Karpas-422 (cell line): ENCODE data around the gene COL24A1. TPM values are rescaled to one million over a fixed set of nuclear protein-coding genes. Genes with fewer than 3 reads are reported as not detected.
A peak's percentile ranks its signal among the peaks of the same experiment; 100 is the strongest.

Experiments
- DNase-seq: peaks from one replicate; pipeline ENCODE4 v3.0.0-alpha.2; 2015
- H2AFZ ChIP-seq: fragments of 200-600 bp; sonication (generic); 2 replicates; pipeline ENCODE4 v1.6.1; 2014; ENCODE audit warnings: antibody characterized with exemption, low read length, mixed read lengths
- H3K27ac ChIP-seq: fragments of 200-600 bp; sonication (generic); 2 replicates; pipeline ENCODE4 v1.5.1; 2014; ENCODE audit warnings: mild to moderate bottlenecking, low read length, moderate library complexity
- H3K27me3 ChIP-seq: fragments of 200-600 bp; sonication (generic); 2 replicates; pipeline ENCODE4 v1.6.1; 2014; ENCODE audit warnings: low read length, mixed read lengths
- H3K36me3 ChIP-seq: fragments of 200-600 bp; sonication (generic); 2 replicates; pipeline ENCODE4 v1.6.1; 2014; ENCODE audit warnings: low read length, mixed read lengths; ENCODE audit not compliant: insufficient read depth
- H3K4me1 ChIP-seq: fragments of 200-600 bp; sonication (generic); 2 replicates; pipeline ENCODE4 v1.6.1; 2014; ENCODE audit warnings: mild to moderate bottlenecking, low read length, mixed read lengths
- H3K4me2 ChIP-seq: fragments of 200-600 bp; sonication (generic); 2 replicates; pipeline ENCODE4 v1.6.1; 2014; ENCODE audit warnings: low read length, low read depth, mild to moderate bottlenecking; ENCODE audit not compliant: poor library complexity, severe bottlenecking
- H3K4me3 ChIP-seq: fragments of 200-600 bp; sonication (generic); 2 replicates; pipeline ENCODE4 v1.5.1; 2014; ENCODE audit warnings: mild to moderate bottlenecking, antibody characterized with exemption, low read length, mixed read lengths
- H3K79me2 ChIP-seq: fragments of 200-600 bp; sonication (generic); 2 replicates; pipeline ENCODE4 v1.6.1; 2014; ENCODE audit warnings: mild to moderate bottlenecking, low read length, mixed read lengths
- H3K9ac ChIP-seq: fragments of 200-600 bp; sonication (generic); 2 replicates; pipeline ENCODE4 v1.6.0; 2014; ENCODE audit warnings: low read length
- H3K9me2 ChIP-seq: fragments of 200-600 bp; sonication (generic), shearing (Covaris generic); replicated peaks from 2 replicates; pipeline ENCODE4 v1.6.0; 2014; ENCODE audit warnings: mild to moderate bottlenecking, low read length, moderate library complexity; ENCODE audit not compliant: insufficient read depth
- H3K9me3 ChIP-seq: fragments of 300-700, 200-600 bp; sonication (generic); 2 replicates; pipeline ENCODE4 v1.6.1; 2014; ENCODE audit warnings: low read length, mixed read lengths
- H4K20me1 ChIP-seq: fragments of 200-600 bp; sonication (generic); 2 replicates; pipeline ENCODE4 v1.6.1; 2014; ENCODE audit warnings: mild to moderate bottlenecking, antibody characterized with exemption, low read length, low read depth; ENCODE audit not compliant: insufficient read depth
- total RNA-seq: library from RNA; depleted of rRNA; stranded (reverse); fragments of >200 nt; shearing (Covaris generic); gene quantifications from 2 replicates; pipeline ENCODE4 v1.2.3, GENCODE V29; 2014; ENCODE audit warnings: low replicate concordance; rRNA removed

COL24A1 gene
- total RNA-seq, result 0.11 TPM in 1 of 2 replicates, not detected in the other

DNA sequence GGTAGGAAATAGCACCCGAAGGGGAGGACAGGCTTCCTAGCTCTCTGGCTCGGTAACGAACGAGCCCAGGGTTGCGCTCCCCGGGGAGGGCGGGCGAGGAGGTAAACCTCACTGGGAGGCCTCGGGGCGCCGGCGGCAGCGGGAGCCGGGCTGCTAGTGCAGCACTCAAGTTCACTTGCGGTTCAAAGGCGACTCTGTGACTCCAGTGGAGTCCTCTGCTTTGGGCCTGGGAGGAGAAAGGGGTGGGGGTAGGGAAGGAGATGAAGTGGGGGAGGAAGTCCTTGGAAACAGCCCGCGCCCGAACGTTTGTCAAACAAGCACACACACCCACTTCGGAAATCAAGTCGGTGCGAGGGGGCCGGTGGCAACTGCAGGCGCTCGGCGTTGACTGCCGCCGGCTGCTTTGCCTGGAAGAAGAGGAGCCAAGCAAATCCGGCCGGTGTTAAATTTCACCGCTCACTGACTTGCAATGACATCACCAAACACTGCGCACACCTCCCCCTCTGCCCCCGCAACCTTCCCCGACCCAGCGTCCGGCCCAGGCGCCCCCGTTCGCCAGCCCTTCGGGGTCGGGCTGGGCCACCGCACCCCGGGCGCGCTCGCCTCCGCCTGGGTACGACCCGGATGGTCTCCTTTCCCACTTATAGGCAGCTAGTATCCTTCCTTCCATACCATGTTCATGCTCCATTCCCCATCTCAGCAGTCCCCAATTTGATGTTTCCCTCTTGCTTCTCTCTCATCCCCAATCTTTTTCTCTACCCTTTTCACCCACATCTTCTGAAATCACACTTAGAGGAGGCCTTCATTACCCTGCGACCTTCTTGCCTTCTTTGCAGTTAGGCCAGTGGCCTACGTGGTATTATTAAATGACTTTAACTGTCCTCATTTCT, at the start of gene COL24A1:
COL24A1 (minus strand) TSS at position 207 of the 890 bp plus-strand sequence. CDS start 376 bp downstream, outside the sequence.
- Histone ChIP-seq H2AFZ (no peak within 1 kb of the TSS), H3K27ac (no peak within 1 kb of the TSS), H3K79me2 (no peaks in the 10 kb centered on the region), H3K4me2 (no peak within 1 kb of the TSS), H3K9me2 (no peaks in the 10 kb centered on the region), H3K36me3 (no peaks in the 10 kb centered on the region), H3K9ac (no peak within 1 kb of the TSS), H3K9me3 (no peaks in the 10 kb centered on the region), H3K4me3 (no peak within 1 kb of the TSS), H4K20me1 (no peaks in the 10 kb centered on the region), H3K4me1 (no peaks in the 10 kb centered on the region), H3K27me3 (no peaks in the 10 kb centered on the region)
- DNase-seq, result peak; percentile 26

DNA sequence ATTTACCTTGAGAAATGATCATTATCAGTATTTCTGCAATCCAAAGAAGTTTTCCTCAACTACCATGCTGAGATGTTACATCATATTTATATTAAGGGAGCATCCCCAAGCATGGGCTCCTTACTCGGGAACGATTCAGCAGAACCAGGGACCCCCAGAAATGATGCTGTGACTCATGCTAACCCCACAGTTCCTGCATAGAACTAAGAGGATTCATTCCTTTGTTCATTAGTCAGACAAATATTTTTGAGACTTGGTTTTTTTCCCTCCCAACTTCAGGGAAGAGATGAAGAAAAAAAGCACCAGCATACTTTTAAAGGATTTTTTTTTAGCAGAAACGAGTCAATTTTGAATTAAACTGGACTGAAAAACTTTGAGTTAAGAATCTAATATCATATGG, 49.2 kb upstream of the COL24A1 start:
- Histone ChIP-seq H3K27me3 (no peaks in the 10 kb centered on the region), H3K9me3 (no peaks in the 10 kb centered on the region), H3K4me1 (no peaks in the 10 kb centered on the region), H3K9me2 (no peaks in the 10 kb centered on the region), H2AFZ (no peak overlapping the region), H3K36me3 (no peaks in the 10 kb centered on the region), H3K27ac (no peak overlapping the region), H3K4me3 (no peak overlapping the region), H3K9ac (no peak overlapping the region), H4K20me1 (no peaks in the 10 kb centered on the region), H3K79me2 (no peaks in the 10 kb centered on the region), H3K4me2 (no peak overlapping the region)
- DNase-seq, result no peak

DNA sequence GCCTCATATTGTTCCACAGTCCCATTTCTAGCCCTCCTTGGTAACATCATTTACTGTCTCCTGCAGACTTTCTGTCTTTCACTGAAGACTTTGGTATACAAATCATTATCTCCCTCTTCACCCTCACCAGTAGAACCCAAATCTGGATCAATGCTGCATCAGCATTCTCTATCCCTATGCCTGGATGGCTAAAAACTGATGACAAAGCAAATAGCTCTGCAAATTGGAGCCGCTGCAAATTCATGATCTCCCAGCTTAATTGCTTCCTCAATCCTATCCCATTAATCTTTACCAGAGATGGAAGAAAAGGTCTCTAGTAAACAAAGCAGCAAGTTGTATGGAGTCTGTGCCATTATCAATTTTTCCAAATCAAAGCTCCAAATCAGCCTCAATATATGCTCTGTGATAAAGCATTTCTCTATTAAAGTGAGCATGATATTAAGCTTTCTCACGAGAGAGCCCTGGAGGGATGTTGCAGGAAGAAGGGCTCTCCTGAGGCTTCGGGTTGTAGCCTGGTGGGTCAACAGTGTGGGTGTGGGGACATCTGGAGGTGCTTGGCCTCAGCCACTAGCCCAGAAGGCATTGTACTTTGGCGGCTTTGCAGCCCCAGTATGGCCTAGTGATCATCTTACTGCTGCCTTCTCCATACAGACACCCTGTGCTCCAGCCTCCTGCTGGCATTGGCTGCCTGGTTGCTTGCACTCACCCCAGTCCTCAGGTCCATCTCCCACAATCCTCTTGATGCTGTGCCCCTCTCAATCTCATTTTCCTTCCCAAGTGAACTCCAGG, 46.2 kb upstream of the COL24A1 start:
- Histone ChIP-seq H3K9ac (no peak overlapping the region), H3K27ac (no peak overlapping the region), H3K9me2 (no peaks in the 10 kb centered on the region), H4K20me1 (no peaks in the 10 kb centered on the region), H3K4me3 (no peak overlapping the region), H3K27me3 (no peaks in the 10 kb centered on the region), H3K4me1 (no peaks in the 10 kb centered on the region), H3K79me2 (no peaks in the 10 kb centered on the region), H3K4me2 (no peak overlapping the region), H2AFZ (no peak overlapping the region), H3K9me3 (no peaks in the 10 kb centered on the region), H3K36me3 (no peaks in the 10 kb centered on the region)
- no peak for DNase-seq

DNA sequence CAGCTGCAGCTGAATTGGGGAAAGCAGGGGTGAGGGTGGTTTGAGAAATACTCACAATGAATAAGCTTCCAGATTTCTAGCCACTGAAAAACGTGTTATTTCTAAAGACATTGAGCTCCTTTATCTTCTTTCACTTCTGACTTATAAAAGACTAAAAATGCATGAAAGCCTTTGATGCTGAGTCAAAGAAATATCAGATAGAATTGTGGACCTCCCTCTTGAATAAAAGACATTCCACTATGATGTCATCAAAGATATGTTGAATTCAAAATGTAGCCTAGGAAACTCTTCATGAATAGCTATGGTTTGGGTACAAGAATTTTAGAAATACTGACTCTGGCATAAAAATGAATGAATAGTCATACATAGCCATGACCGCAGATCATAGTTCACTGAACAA, 44.7 kb upstream of the COL24A1 start:
- no peak overlapping the region for H2AFZ ChIP-seq
- no peak overlapping the region for H3K4me3 ChIP-seq
- no peaks in the 10 kb centered on the region for H3K36me3 ChIP-seq
- H3K27ac ChIP-seq, result no peak overlapping the region
- H3K9ac ChIP-seq, result no peak overlapping the region
- no peak for DNase-seq
- H3K4me2 ChIP-seq, result no peak overlapping the region
- H4K20me1 ChIP-seq, result no peaks in the 10 kb centered on the region
- no peaks in the 10 kb centered on the region for H3K27me3 ChIP-seq
- no peaks in the 10 kb centered on the region for H3K4me1 ChIP-seq
- no peaks in the 10 kb centered on the region for H3K9me2 ChIP-seq
- H3K79me2 ChIP-seq, result no peaks in the 10 kb centered on the region
- H3K9me3 ChIP-seq, result no peaks in the 10 kb centered on the region

DNA sequence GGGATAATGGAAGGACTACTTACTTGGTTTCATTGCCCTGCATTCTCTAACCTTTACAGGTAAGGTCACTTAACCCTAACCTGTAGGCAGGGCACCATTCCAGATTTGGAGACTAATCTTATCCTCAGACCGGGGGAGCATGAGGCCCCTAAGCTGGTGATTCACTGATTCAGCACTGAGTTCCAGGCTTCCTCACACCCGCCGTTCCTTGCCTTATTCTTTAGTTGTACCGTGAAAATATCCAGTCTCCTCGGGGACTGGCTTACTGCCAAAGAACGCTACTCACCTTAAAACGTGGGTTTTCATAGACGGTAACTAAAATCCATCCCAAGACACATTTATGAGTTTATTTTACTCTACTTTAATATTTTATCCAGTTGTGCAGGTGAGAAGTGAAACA, 44.3 kb upstream of the COL24A1 start:
- no peak for DNase-seq
- H3K9me3 ChIP-seq, result no peaks in the 10 kb centered on the region
- H2AFZ ChIP-seq, result no peak overlapping the region
- H3K36me3 ChIP-seq, result no peaks in the 10 kb centered on the region
- H4K20me1 ChIP-seq, result no peaks in the 10 kb centered on the region
- H3K9ac ChIP-seq, result no peak overlapping the region
- no peaks in the 10 kb centered on the region for H3K79me2 ChIP-seq
- no peak overlapping the region for H3K4me3 ChIP-seq
- H3K27me3 ChIP-seq, result no peaks in the 10 kb centered on the region
- no peaks in the 10 kb centered on the region for H3K4me1 ChIP-seq
- no peaks in the 10 kb centered on the region for H3K9me2 ChIP-seq
- no peak overlapping the region for H3K4me2 ChIP-seq
- no peak overlapping the region for H3K27ac ChIP-seq

DNA sequence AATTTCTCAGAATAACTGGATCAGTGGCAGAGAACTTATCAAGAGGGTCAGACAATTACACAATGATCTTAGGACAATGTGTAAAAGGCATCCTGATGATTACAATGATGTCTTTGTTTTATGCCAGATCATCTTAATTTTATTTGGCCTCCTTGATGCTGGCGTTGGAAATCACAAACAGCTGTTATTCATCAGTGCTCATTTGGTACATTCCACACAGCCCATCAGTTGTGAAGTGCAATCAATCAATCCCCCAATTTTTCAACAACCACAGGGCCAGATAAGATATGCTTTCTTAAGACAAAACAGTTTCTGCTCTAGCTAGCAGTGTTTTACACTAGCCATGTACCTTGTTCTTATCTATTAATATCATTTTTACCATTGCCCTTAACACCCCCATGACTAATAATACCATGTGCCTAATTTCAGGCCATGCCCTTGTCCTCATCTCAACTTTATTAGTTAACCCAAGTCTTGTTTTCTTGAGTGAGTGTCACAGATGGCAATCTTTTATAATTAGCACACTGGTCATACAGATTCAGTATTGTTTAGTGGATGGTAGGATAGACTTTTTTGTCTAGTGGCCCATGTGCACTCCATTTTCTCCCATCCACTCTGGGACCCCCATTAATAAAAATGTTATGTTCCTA, 40.8 kb upstream of the COL24A1 start:
- H4K20me1 ChIP-seq, result no peaks in the 10 kb centered on the region
- H3K4me2 ChIP-seq, result no peak overlapping the region
- no peaks in the 10 kb centered on the region for H3K79me2 ChIP-seq
- no peaks in the 10 kb centered on the region for H3K27me3 ChIP-seq
- no peak overlapping the region for H2AFZ ChIP-seq
- no peak for DNase-seq
- H3K4me3 ChIP-seq, result no peak overlapping the region
- H3K9me3 ChIP-seq, result no peaks in the 10 kb centered on the region
- H3K36me3 ChIP-seq, result no peaks in the 10 kb centered on the region
- H3K9ac ChIP-seq, result no peak overlapping the region
- H3K9me2 ChIP-seq, result no peaks in the 10 kb centered on the region
- no peaks in the 10 kb centered on the region for H3K4me1 ChIP-seq
- no peak overlapping the region for H3K27ac ChIP-seq

DNA sequence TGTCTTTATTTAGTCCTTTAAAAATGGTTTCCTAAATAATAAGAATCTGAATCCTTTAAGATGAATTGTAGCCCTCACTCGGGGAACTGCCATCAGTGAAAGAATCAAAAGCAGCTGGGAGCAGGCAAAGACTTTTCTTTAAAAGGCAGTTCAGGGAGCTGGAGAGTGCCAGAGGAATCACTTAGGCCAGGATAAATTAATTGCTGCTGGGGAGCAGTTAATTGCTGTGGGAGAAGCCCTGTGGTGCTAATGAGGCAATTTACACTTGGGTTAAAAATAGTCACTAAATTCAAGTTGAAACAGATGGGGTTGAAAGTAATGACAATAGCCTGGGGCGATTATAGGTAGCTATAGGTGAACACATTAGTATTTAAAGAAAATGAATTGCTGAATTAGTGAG, 38.7 kb upstream of the COL24A1 start:
- no peaks in the 10 kb centered on the region for H3K4me1 ChIP-seq
- no peaks in the 10 kb centered on the region for H3K36me3 ChIP-seq
- 0 out of 2 replicates have a peak, but pooled peaks cover 2% of the 10 kb centered on the region for H3K27me3 ChIP-seq
- no peak for DNase-seq
- H2AFZ ChIP-seq, result no peak overlapping the region
- H3K9me3 ChIP-seq, result no peaks in the 10 kb centered on the region
- no peak overlapping the region for H3K4me3 ChIP-seq
- no peaks in the 10 kb centered on the region for H3K9me2 ChIP-seq
- no peaks in the 10 kb centered on the region for H4K20me1 ChIP-seq
- H3K79me2 ChIP-seq, result no peaks in the 10 kb centered on the region
- H3K4me2 ChIP-seq, result no peak overlapping the region
- no peak overlapping the region for H3K9ac ChIP-seq
- H3K27ac ChIP-seq, result no peak overlapping the region
